GM19193 (cell line): Measurements from ENCODE around the gene SMIM44.

ENCODE experiments used
- POLR2A ChIP-seq: IDR thresholded peaks from 4 replicates; pipeline ENCODE4 v1.6.1; 2011; ENCODE audit not compliant: insufficient read depth, insufficient read length; ENCODE audit errors: extremely low read depth

Gene SMIM44

DNA sequence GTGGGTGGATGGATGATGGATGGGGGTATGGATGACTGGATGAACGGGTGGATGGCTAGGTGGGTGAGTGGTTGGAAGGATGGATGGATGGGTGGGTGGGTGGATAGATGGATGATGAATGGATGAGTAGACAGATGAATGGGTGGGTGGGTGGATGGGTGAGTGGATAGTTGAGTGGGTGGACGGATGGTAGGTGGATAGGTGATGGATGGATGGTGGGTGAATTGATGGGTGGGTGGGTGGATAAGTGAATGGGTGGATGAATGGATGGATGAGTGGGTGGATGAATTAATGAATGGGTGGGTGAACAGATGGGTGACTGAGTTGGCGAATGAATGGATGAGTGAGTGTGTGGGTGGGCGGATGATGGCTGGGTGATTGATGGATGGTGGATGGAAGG, 7.8 kb downstream of the SMIM44 start:
- TF ChIP-seq POLR2A, result no peak

- no peak for TF ChIP-seq POLR2A
These were observed 8.6 kb downstream of the SMIM44 start for GRCh38 chr19:3474614-3475013.

DNA sequence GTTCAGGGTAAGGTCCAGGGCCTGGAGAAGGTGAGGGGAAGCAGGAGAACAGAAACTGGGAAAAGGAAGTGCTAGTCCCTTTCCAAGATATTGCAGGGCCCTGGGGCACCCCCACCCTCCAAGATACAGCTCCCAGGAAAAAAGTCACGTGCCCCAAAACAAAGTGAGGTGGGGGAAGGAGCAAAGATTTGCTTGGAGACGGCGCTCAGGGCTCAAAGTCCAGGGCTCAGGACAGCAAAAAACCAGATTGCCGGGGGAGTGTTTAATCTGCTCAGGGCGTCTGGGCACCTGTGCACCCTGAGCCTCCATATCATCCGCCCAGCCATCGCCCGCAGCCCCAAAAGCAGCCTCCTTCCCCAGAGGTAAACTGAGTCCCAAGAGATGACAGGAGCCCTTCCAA, 9.2 kb downstream of the SMIM44 start:
- no peak for TF ChIP-seq POLR2A

DNA sequence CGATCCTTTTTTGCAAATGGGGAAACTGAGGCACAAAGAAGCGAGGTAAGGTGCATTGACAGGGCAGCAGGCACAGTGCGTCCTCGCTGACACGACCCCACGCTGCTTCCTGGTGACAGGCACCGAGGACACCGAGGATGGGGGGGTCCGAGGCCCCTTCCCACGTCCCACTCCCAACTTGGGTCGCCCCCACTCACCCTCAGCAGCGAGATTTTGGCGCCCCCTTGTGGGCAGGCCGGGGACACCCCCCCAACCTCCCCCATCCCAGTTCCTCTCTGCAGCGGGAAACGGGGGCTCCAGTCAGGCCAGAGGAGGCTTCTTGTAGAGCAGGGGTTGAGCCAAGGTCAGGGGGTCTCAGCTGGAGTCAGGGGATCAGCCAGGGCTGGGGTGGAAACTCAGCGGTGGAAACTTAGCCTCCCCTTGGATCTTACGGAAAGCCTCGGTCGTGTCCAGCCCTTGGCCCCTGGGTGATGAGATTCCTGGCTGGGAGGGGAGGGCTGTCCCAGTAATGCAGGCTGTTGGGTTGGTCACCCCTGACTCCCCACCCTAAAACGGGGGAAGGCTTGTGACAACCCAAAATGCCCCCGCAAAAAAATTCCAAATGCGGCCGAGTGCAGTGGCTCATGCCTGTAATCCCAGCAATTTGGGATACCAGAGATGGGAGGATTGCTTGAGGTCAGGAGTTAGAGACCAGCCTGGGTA, 11.1 kb downstream of the SMIM44 start:
- TF ChIP-seq POLR2A, result no peak

GRCh38 chr19:3470500-3471128, 12.6 kb downstream of the SMIM44 start:
- TF ChIP-seq POLR2A, result no peak

GRCh38 chr19:3469638-3470499, 13.4 kb downstream of the SMIM44 start:
- no peak for TF ChIP-seq POLR2A

DNA sequence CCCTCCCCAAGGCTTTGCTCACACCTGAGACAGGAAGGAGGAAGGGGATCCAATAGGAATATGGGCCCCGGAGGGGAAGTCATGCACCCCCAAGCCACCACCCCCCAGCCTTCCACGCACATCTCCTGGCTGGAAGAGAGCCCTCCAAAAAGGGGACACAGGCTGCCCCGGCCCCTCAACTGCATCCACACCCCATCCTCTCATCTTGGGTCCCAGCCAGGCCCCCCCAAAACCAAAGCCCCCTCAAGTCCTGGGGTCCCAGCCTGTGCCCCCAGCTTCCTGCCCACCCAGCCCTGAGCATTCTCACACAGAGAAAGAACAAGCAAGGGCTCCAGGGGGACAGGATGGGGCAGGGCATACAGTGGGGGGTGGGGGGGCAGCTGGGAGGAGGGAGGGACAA, 15.0 kb downstream of the SMIM44 start:
- no peak for TF ChIP-seq POLR2A

GRCh38 chr19:3467437-3468198, 15.6 kb downstream of the SMIM44 start:
- no peak for TF ChIP-seq POLR2A

DNA sequence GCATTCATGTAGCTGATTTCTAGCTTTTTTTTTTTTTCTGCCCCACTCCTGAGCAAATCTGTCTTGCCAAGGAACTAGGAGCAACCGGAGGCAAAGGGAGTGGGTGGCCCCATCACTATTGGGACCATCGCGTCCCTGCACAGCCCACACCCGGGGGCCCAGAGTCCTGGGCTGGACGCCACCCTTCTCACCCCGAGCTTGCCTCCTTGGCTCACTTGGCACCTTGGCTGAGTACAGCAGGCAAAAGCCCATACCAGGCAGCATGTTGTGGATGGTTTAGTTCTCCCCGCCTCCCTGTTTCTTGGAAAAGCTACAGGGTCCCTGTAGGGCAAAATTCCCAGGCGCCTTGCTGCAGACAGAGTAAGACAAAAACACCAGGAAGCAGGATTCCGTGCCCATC, 16.6 kb downstream of the SMIM44 start:
- TF ChIP-seq POLR2A, result no peak

GRCh38 chr19:3465552-3465951, 17.7 kb downstream of the SMIM44 start:
- no peak for TF ChIP-seq POLR2A

DNA sequence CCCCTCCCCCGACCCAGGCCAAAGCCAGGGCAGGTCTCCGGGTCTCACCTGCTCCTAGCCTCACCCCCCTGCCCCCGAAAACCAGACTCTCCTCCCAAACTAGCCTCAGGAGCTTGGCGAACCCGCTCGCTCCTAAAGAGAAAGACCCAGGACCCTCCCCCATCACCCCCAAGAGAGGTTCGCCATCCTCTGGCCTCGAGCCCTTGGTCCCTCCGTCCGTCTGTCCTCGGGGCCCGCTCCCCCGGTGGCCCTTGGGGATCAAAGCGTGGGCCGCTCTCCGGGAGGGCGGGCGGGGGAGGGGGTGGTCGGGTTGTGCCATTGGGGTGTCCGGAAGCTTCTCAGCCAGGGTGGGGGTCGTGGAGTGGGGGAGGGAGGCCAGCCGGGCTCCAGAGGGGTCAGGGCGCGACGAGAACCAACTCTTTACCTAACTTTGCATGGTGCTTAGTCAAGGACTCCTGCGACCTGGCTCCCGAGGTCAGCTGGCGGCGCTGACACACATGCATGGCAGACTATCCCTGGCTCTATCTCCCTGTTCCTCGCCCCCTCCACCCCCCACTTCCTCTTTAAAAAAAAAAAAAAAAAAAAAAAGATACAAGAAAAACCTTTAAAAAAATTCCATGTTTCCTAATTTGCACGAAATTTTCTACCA, 18.5 kb downstream of the SMIM44 start:
- no peak for TF ChIP-seq POLR2A

GRCh38 chr19:3463714-3464586, 19.3 kb downstream of the SMIM44 start:
- no peak for TF ChIP-seq POLR2A

GRCh38 chr19:3462991-3463713, 20.1 kb downstream of the SMIM44 start:
- no peak for TF ChIP-seq POLR2A

- no peak for TF ChIP-seq POLR2A
These were observed 23.2 kb downstream of the SMIM44 start for GRCh38 chr19:3459965-3460582.
